HG02970 (cell line): Measurements from ENCODE around the gene USH1C.

Experiments used
- ATAC-seq: cut with Tn5 transposase; IDR thresholded peaks from one replicate; pipeline ENCODE4 v1.9.1; 2021; ENCODE audit warnings: mild to moderate bottlenecking, moderate library complexity, moderate number of reproducible peaks; ENCODE audit not compliant: unreplicated experiment, low FRiP score

Gene USH1C

DNA sequence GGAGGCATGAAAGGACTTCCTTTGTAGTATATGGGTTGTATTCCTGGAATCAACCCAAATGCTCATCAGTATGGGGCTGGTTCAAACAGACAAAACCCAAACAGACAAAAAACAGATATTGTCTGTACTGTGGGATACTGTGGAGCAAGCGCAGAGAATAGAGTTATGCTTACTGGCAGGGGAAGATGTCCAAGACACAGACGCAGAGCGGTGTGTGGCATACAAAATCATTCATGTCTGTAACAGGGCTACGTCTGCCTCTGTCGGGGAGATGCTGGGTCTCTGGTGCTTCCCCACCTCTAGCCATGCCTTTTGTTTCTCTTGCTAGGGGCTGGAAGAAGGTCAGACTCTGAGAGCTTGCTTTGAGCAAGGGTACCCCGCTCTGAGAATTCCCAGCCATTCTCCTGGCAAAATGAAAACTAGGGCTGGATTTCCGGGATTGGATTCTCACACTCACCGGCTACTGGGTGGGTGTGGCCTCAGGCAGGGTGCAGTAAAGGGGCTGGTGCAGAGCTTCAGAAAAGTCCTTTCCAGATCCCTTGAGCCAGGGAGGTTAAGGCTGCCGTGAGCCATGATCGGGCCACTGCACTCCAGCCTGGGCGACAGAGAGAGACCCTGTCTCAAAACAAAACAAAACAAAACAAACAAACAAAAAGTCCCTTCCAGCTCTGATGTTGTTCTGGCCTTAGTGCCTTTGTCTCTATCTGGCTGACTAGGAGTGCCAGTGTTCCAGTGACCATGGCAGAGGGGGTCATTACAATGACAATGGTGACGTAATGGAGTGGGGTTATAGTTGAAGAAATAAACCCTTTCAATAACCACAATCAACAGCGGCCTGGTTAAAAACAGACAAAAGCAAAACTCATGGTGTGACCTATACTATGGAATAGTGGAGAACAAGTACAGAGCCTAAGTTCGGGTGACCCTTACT, 64.7 kb downstream of the USH1C start:
- ATAC-seq = no peak

- no peak for ATAC-seq
Measured at GRCh38 chr11:17478070-17478469, 66.1 kb downstream of the USH1C start.

- ATAC-seq = no peak
Measured at GRCh38 chr11:17477361-17477760, 66.9 kb downstream of the USH1C start.

DNA sequence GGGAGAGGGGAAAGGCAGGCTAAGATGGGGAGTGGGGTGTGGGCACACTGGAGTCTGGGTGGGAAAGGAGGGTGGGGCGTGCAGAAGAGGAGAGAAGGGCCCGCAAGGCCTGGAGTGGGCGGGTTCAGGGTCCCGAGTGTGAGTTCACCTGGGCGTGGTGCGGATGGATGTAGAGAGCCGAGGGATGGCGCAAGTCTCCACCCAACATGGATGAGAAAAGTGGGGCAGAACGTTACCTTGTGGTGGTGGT, 67.2 kb downstream of the USH1C start:
- no peak for ATAC-seq

GRCh38 chr11:17476317-17477083, 67.7 kb downstream of the USH1C start, which contains the start of gene ABCC8:
TSS of gene ABCC8 (minus strand) at chr11:17476845. CDS start at chr11:17476776, 69 bp downstream.
- ATAC-seq = no peak

- no peak for ATAC-seq
Measured at GRCh38 chr11:17475666-17476316, 68.4 kb downstream of the USH1C start.

DNA sequence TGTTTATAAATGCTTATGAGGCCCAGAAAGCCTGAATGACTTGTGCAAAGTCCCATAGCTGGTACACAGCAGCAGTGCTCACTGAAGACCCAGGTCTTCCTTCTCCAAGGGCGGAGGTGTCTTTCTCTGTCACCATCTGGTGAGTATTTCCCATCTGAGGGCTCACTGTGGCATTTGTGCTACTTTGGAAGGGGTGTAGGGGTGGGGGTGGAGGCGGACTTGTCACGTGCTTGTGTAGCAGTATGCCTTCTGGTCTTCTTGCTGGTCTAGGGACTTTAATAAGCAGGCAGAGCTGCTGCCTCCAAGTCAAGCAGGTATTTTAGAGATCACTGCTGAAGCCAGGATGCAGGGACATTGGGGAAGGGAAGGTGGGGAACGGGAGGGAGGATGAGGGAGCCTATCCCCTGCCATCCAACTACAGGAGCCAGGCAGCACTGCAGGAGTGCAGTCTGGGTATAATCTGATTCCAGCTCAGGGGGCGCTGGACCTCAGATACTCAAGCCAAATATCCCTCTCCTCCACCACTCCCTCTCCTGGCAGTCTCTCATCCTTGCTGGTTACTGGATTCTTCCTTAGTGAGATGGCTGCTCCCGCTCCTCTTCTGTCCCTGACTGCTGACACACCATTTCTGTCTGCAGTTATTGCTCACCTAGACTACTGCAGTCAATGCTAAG, 71.0 kb downstream of the USH1C start:
- no peak for ATAC-seq

- ATAC-seq = no peak
Measured at GRCh38 chr11:17472467-17472866, 71.7 kb downstream of the USH1C start.

DNA sequence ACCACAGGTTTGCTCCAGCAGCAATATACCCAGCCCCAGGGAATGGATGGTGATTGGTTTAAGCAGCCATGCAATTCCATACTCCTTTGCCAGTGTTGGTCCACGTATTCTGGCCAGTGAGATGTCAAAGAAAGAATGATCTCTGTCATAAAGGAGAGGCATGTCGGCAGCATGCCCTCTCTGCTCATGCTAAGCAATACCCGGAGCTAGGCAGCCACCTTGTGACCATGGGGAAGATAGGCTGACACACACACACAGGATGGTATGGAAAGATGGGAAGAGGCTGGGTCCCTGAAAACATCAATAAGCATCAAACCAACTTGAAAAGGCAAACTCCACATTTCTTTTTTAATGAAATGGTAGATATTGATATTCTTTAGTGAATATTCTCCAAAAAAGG, 72.7 kb downstream of the USH1C start:
- no peak for ATAC-seq

- no peak for ATAC-seq
Measured at GRCh38 chr11:17469998-17470397, 74.2 kb downstream of the USH1C start.

GRCh38 chr11:17468122-17468521, 76.1 kb downstream of the USH1C start:
- ATAC-seq = no peak

DNA sequence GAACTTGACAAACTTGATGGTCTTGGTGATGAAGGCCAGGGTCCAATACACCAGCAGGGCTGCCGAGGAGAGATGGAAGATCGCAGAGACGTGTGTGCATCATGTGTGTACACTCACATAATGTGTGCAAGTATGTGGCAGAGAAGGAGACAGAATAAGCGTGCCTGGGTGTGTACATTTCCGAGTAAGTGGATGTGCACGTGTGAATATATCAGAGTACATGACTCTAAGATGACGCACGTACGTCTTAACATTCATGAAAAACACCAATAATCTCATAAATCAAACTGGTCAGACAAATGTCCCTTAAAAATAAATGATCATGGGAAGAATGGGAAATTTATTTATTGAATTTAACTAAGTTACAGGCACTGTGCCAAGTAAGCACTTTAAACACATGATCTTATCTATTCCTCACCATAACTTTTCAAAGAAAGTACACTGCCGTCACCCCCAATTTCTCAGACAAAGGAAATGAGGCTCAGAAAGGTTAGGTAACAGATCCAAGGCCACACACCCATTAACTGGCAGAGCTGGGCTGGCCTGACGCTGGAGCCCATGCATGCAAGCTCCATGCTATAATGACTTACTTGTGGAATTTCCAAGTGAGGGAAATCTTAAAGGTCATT, 80.6 kb downstream of the USH1C start:
- no peak for ATAC-seq

GRCh38 chr11:17462940-17463339, 81.3 kb downstream of the USH1C start:
- ATAC-seq = no peak

- no peak for ATAC-seq
Measured at GRCh38 chr11:17460406-17460805, 83.8 kb downstream of the USH1C start.

DNA sequence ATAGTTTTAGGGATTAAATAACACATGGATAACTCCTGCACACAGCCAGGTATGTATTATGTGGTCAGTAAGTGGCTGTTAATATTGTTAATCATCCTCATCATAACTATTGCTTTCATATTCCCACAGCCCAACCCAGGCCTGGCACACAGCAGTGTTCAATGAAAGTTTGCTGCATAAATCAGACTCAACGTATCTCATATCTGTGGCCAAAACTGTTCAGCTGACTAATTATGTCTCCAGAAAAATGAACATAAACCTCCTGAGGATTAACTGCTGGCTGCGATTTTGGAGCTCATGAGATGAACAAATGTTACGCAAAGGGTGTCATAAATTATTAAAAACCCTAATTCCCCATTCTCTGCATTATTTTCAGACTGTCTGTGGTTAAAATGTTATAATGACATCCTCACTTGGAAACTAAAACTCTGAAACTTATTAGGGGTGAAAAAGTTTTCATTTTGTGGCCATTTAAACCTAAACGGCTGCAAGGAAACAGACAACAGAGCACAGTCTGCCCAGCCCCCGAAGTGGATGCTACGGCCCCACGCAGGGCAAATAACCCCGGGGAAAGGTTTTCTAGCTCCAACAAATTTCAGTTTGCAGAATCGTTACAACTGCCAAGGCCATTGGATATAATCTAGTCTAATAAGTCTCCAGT, 84.8 kb downstream of the USH1C start:
- no peak for ATAC-seq

GRCh38 chr11:17458268-17458667, 85.9 kb downstream of the USH1C start:
- ATAC-seq = no peak

- no peak for ATAC-seq
Measured at GRCh38 chr11:17457396-17458173, 86.6 kb downstream of the USH1C start.

GRCh38 chr11:17452668-17453067, 91.5 kb downstream of the USH1C start:
- no peak for ATAC-seq

- no peak for ATAC-seq
Measured at GRCh38 chr11:17449158-17449557, 95.1 kb downstream of the USH1C start.
